Measurements from ENCODE around the gene SFT2D1.
"Not testable (repeated sequence)": the region's sequence is repeated elsewhere in the genome, so short reads cannot be mapped to it uniquely, and the experiment has no call there.

The SFT2D1 gene

DNA sequence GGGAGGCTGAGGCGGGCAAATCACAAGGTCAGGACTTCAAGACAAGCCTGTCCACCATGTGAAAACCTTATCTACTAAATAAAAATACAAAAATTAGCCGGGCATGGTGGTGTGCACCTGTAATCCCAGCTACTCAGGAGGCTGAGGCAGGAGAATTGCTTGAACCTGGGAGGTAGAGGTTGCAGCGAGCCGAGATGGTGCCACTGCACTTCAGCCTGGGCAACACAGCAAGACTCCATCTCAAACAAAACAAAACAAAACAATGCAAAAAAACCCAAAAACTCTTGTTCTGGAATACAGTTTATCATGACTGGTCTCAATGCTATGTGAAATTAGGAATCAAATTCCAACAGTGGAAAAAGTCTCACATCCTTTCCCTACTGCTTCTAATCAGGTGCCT, 20.1 kb upstream of the SFT2D1 start:
- DNase-seq, result not testable (repeated sequence)

GRCh38 chr6:166361077-166361429, 18.7 kb upstream of the SFT2D1 start:
- no peak for DNase-seq

- no peak for DNase-seq
Measured at GRCh38 chr6:166360243-166361076, 18.1 kb upstream of the SFT2D1 start.

DNA sequence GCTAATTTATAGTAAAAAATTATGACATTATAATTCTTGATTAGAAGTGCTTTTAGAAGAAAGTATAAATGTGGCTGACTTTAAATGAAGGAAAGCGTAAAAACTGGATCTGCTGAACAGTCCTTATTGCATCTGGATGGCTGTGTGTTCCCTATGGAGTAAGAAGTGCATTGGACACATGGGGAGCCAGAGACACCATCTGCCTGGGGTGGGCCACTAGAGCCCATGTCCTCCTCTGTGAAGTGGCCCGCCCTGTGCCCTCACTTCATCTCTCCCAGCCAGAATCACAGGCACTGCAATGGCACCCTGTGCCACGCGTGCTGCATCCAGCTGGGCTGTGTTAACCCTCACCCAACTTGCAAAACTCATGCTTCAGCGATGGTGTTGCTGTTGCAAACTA, 13.2 kb upstream of the SFT2D1 start:
- no peak for DNase-seq

DNA sequence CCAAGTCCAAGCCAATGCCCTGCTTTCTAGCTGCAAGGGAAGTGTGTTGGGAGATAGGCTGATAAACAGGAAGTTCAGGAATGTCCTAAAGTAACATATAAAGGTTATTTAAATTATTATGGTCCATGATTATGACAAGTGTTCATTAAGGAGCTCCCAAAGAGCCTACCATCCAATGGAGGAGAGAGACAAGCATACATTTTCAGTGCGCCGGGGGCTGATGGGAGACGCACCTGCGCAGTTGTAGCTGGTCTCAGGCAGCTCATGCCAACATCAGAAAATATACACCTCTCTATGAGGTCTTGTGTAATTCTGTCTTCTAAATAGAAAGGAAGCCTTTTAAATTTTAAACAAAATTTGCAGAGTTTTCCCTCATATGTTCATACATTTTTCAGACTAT, 12.6 kb upstream of the SFT2D1 start:
- DNase-seq, result no peak

GRCh38 chr6:166354143-166354542, 11.8 kb upstream of the SFT2D1 start:
- DNase-seq, result no peak

GRCh38 chr6:166353507-166353906, 11.2 kb upstream of the SFT2D1 start:
- DNase-seq, result no peak

DNA sequence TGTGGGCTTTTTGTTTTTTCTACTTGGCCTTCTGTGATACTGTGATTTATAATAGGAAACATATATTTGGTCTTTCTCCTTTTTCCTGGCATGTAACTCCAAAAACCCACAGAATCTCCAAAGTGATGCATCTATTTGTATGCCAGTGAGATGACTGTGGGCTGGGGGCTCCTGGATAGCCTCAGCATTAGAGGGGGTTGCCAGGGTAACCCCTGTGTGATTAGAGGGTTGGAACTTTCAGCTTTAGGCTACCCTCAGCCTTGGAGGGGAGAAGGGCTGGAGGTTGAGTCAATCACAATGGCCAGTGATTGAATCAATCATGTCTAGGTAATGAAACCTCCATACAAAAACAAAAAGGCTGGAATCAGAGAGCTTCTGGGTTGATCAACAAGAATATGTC, 10.6 kb upstream of the SFT2D1 start:
- no peak for DNase-seq

DNA sequence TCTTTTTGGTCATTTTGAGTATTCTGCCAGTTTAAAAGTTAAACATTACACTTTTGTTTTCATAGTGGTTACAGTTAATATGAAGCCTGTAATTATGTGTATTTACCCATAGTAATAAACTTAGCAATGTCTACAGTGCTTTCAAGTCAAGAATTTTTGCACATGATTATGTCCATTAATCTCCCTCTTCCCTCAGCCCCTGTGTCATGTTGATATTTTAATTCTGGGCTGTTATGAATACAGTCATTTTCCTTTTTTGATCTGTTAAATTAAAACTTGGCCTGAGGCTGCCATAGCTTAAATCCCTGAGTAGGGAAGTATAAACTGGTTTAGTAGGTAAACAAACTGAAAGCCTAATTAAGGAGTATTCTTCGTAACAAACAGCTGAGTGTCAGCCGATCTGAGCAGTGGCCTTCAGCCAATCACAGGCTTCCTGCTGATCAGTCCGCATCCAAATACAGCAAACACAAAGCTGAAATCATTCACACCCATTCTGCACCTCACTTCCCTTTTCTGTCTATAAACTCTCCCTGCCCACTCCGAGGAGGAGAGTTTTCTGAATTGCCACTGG, 9.5 kb upstream of the SFT2D1 start:
- no peak for DNase-seq

- DNase-seq, result no peak
Measured at GRCh38 chr6:166348305-166348949, 6.1 kb upstream of the SFT2D1 start.

- DNase-seq, result no peak
Measured at GRCh38 chr6:166346965-166347364, 4.6 kb upstream of the SFT2D1 start.

DNA sequence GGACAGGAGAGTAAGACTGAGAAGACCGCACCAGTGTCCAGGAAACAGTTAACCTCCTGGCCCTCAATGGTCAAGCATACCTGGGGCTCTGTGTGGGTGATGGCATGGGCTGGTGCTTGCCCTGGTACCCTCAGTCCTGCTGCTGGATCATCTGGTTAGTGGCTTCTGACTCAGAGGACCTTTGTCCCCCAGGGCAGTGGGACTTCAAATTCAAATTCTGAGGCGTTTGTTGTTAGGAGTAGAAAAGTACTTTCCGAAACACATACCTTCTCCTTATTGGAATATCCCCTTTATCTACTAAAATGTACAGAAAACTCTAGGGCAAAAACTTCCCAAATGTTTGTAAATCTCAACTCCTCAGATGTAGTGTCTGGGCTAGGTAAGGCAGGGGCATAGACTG, 4.1 kb upstream of the SFT2D1 start:
- DNase-seq, result no peak

- DNase-seq, result not testable (repeated sequence)
Measured at GRCh38 chr6:166345672-166346071, 3.3 kb upstream of the SFT2D1 start.

- DNase-seq, result not testable (repeated sequence)
Measured at GRCh38 chr6:166344921-166345320, 2.6 kb upstream of the SFT2D1 start.

DNA sequence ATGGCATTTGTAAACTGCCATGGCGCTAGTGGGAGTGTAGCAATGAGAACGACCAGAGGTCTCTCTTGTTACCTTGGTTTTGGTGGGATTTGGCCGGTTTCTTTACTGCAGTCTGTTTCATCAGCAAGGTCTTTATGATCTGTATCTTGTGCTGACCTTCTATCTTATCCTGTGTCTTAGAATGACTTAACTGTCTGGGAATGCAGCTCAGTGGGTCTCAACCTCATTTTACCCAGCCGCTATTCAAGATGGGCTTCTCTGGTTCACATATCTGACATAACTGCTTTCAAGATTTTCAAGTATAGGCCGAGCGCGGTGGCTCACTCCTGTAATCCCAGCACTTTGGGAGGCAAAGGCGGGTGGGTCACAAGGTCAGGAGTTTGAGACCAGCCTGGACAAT, 1.9 kb upstream of the SFT2D1 start:
- DNase-seq, result peak; percentile 30

GRCh38 chr6:166343150-166343487, 774 bp upstream of the SFT2D1 start:
- no peak for DNase-seq

DNA sequence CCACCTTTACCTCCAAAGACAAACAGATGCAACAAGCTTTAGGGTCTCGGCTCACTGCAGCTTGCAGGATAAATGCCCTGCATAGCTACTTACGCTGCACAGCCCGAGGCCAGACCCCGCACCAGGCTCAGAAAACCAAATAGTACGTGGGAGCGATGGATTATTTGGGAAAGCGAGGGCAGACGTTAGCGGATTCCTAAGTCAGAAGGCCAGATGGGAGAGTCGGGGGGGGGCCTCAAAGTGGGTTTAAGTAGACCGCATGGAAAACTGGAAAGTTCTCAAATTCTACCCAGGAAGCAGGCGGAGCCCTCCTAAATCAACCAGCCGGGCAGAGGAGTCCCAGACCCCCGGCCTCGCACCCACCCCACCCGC, 382 bp downstream of the SFT2D1 start:
- no peak for DNase-seq

DNA sequence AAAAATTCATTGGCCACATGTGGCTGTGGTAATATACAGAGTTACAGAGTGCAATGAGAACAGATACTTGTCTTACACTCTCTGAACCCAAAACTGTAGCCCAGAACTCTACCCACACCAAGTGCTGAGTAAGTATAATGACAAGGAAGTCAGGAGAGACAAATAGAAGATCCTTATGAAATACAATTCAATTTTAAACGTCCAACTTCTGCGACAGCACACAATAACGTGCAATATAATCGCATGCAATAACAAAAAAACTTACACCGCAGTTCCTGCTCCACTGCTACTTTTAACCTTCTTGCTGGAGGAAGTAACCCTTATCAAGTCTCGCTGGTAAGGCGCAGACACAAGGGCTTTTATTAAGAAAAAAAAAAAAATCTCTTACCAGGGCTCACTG, 881 bp downstream of the SFT2D1 start:
- DNase-seq, result no peak

GRCh38 chr6:166338854-166339253, 3.5 kb downstream of the SFT2D1 start:
- no peak for DNase-seq

DNA sequence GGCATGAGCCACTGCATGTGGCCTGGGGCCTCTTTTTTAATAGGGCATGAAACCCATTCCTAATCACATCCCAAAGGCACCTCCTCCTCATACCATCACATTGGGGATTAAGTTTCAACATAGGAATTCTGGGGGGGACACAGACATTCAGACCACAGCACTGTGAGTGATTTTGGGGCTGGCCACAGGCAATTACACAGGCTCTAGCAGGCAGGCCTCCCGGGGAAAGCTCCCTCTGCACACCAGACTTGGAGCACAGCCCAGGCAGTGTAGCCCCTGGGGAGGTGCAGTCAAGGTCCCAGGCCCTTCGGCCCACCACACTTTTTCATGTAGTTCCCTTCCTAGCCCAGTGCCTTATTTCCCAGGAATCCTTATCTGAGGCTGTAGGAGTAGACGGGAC, 5.5 kb downstream of the SFT2D1 start:
- DNase-seq, result peak; percentile 14

DNA sequence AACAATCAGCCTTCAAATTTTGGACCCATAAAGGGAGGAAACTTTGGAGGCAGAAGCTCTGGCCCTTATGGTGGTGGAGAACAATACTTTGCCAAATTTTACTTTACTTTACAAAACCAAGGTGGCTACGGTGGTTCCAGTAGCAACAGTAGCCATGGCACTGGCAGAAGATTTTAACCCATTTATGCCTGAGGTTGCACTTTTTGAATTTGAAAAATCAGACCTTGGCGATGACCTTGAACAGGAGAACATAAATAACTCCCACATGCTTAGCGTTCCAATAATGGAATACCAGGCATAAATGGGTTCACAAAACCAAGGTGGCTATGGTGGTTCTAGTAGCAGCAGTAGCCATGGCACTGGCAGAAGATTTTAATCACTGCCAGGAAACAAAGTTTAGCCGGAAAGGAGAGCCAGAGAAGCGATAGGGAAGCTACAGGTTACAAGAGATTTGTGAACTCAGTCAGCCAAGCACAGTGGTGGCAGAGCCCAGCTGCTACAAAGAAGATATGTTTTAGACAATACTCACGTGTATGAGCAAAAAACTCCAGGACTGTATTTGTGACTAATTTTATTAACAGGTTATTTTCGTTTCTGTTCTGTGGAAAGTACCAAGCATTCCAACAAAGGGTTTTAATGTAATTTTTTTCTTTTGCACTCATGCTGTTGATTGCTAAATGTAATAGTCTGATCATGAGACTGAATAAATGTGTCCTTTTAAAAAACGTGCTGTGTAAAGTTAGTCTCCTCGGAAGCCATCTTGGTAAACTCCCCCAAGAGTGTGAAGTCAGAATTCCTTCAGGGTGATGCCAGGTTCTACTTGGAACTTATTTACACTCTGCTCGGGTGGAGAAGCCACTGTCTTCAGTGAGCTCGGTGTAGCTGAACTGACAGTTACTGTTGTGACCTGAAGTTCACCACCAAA, 6.7 kb downstream of the SFT2D1 start:
- DNase-seq, result no peak

DNA sequence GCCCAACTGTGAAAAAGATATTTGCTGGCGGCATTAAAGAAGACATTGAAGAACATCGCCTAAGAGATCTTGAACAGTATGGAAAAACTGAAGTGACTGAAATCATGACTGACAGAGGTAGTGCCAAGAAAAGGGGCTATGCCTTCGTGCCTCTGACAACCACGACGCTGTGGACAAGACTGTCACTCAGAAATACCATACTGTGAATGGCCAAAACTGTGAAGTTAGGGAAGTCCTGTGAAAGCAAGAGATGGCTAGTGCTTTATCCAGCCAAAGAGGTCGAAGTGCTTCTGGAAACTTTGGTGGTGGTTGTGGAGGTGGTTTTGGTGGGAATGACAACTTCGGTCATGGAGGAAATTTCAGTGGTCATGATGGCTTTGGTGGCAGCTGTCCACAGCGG, 7.5 kb downstream of the SFT2D1 start:
- no peak for DNase-seq
